GM12878 (cell line): ENCODE measurements around the gene BCAS4. TPM values are rescaled to one million over a fixed set of nuclear protein-coding genes. Genes with fewer than 3 reads are reported as not detected.

Experiments used
- ATAC-seq: fragments of 200-7000 bp; cut with Tn5 transposase; 3 replicates; pipeline ENCODE4 v1.9.1; 2020; ENCODE audit warnings: mild to moderate bottlenecking, moderate library complexity
- BruUV-seq: library from RNA; stranded (reverse); fragments of 400-500 nt; replicated peaks from 2 replicates; lab custom pipeline; 2021; lab: Mats Ljungman, UMichigan
- CTCF ChIA-PET: fragments of 300-600 bp; sonication (Branson Sonifier 250); formaldehyde crosslinking; extraction: SDS; loops from one replicate; lab custom pipeline; 2021; ENCODE audit warnings: inconsistent platforms; lab: Yijun Ruan, JAX
- POLR2A ChIA-PET: fragments of 350-600 bp; formaldehyde crosslinking; extraction: SDS; loops from one replicate; lab custom pipeline; 2021; ENCODE audit warnings: inconsistent platforms; lab: Charles Lee
- RAD21 ChIA-PET: fragments of 300-600 bp; sonication (Branson Sonifier 250); formaldehyde crosslinking; loops from one replicate; lab custom pipeline; 2023; ENCODE audit warnings: antibody characterized with exemption; ENCODE audit not compliant: unreplicated experiment; lab: Charles Lee
- SMC1A ChIA-PET: fragments of 300-600 bp; sonication (Branson Sonifier 250); formaldehyde crosslinking; loops from one replicate; lab custom pipeline; 2023; ENCODE audit not compliant: unreplicated experiment, uncharacterized antibody; lab: Charles Lee
- DNase-seq: peaks from one replicate; pipeline ENCODE4 v3.0.0-alpha.2; 2011; ENCODE audit warnings: low read depth, low spot score
- FAIRE-seq: peaks from 3 replicates; lab custom pipeline; 2011; peaks lifted over from hg19 to GRCh38; lab: Jason Lieb, UNC
- H2AFZ ChIP-seq: 2 replicates; pipeline ENCODE4 v1.6.0; 2011; ENCODE audit warnings: low read depth, low read length, control low read depth; ENCODE audit not compliant: control insufficient read depth
- H3K27ac ChIP-seq: 2 replicates; pipeline ENCODE4 v1.5.1; 2011; ENCODE audit warnings: control low read depth; ENCODE audit not compliant: control insufficient read depth, insufficient read depth
- H3K27me3 ChIP-seq, 2 experiments: replicated peaks in 1 of 2; 2 replicates each; pipeline versions ENCODE4 v1.6.0 to v1.6.1; 2011; ENCODE audit warnings: low read length in 1 of 2; ENCODE audit not compliant: control insufficient read depth in 2 of 2, insufficient read depth in 2 of 2
- H3K36me3 ChIP-seq, 2 experiments: 2 replicates each; pipeline ENCODE4 v1.5.1; 2011; ENCODE audit warnings: low read length in 1 of 2; ENCODE audit not compliant: control insufficient read depth in 2 of 2, insufficient read depth in 2 of 2
- H3K4me1 ChIP-seq: 2 replicates; pipeline ENCODE4 v1.6.1; 2011; ENCODE audit warnings: mild to moderate bottlenecking, low read length, moderate library complexity, mixed read lengths; ENCODE audit not compliant: control insufficient read depth, insufficient read depth
- H3K4me2 ChIP-seq: 2 replicates; pipeline ENCODE4 v1.6.0; 2011; ENCODE audit warnings: control low read depth; ENCODE audit not compliant: control insufficient read depth, insufficient read depth
- H3K4me3 ChIP-seq: fragments of 200-600 bp; sonication (generic); 2 replicates; pipeline ENCODE4 v1.5.1; 2016
- H3K79me2 ChIP-seq: 2 replicates; pipeline ENCODE4 v1.6.0; 2011; ENCODE audit warnings: low read length; ENCODE audit not compliant: control insufficient read depth, insufficient read depth
- H3K9ac ChIP-seq: 2 replicates; pipeline ENCODE4 v1.8.0; 2011; ENCODE audit warnings: low read length, control low read depth, mixed read lengths; ENCODE audit not compliant: control insufficient read depth, insufficient read depth
- H3K9me3 ChIP-seq: replicated peaks from 3 replicates; pipeline ENCODE4 v1.5.1; 2011; ENCODE audit warnings: mild to moderate bottlenecking, low read length; ENCODE audit not compliant: control insufficient read depth, insufficient read depth
- H4K20me1 ChIP-seq: 2 replicates; pipeline ENCODE4 v1.6.0; 2011; ENCODE audit not compliant: control insufficient read depth, insufficient read depth
- CBX5 ChIP-seq: sonication (generic); IDR thresholded peaks from 2 replicates; pipeline ENCODE4 v1.6.1; 2016; ENCODE audit warnings: low read depth, moderate library complexity, mild to moderate bottlenecking, inconsistent platforms
- CHD1 ChIP-seq: IDR thresholded peaks from 2 replicates; pipeline ENCODE4 v1.6.1; 2012; ENCODE audit warnings: low read depth, low read length, improper control_type of control experiment
- FOS ChIP-seq: IDR thresholded peaks from 3 replicates; pipeline ENCODE4 v1.6.1; 2011; ENCODE audit warnings: borderline replicate concordance; ENCODE audit not compliant: insufficient read length; ENCODE audit errors: extremely low read depth
- GATAD2B ChIP-seq: fragments of 450-650 bp; conservative IDR thresholded peaks from 2 replicates; pipeline ENCODE4 v1.6.1; 2017; ENCODE audit warnings: low read depth, mild to moderate bottlenecking, moderate library complexity
- NFXL1 ChIP-seq: fragments of 450-650 bp; IDR thresholded peaks from 2 replicates; pipeline ENCODE4 v1.6.1; 2017; ENCODE audit warnings: antibody characterized with exemption, mild to moderate bottlenecking, borderline replicate concordance
- POLR2AphosphoS2 ChIP-seq: IDR thresholded peaks from 2 replicates; pipeline ENCODE4 v1.6.1; 2011; ENCODE audit warnings: low read depth, mild to moderate bottlenecking, low read length, improper control_type of control experiment, moderate library complexity
- SIX5 ChIP-seq: IDR thresholded peaks from 2 replicates; pipeline ENCODE4 v1.6.1; 2011; ENCODE audit warnings: mild to moderate bottlenecking, low read depth, low read length, moderate library complexity; ENCODE audit not compliant: severe bottlenecking
- SRF ChIP-seq, 2 experiments: IDR thresholded peaks; 2 replicates each; pipeline ENCODE4 v1.6.1; 2011; ENCODE audit warnings: low read depth in 2 of 2, low read length in 2 of 2, mild to moderate bottlenecking in 1 of 2, moderate library complexity in 1 of 2
- TARDBP ChIP-seq: IDR thresholded peaks from 2 replicates; pipeline ENCODE4 v1.6.1; 2016; ENCODE audit warnings: borderline replicate concordance
- whole genome bisulfite sequencing: methylation state at CpG from one replicate; pipeline ENCODE4 v1.1.6; 2016; ENCODE audit warnings: low lambda C conversion rate; ENCODE audit not compliant: insufficient replicate concordance, insufficient coverage; ENCODE audit errors: missing lambda C conversion rate; 5-methylcytosine and 5-hydroxymethylcytosine counted together
- in situ Hi-C: fragments of 300-500 bp; cut with MboI; formaldehyde crosslinking; loops from 9 replicates; pipeline ENCODE4 v1.14.3; 2018; ENCODE audit warnings: mixed read lengths
- intact Hi-C: fragments of 100-400 bp; cut with micrococcal nuclease; formaldehyde crosslinking; loops from one replicate; pipeline ENCODE4 v1.14.2; 2022; ENCODE audit not compliant: unreplicated experiment
- polyA plus RNA-seq, 11 experiments: library from polyadenylated mRNA; depleted of rRNA in 4 of 11; unstranded in 6 of 11; stranded (reverse) in 5 of 11; fragments of >200 nt; fragmentation: Nextera tagmentation in 4 of 11; fragmentation: Illumina TruSeq in 1 of 11; extraction: Ambion mirVana in 4 of 11; extraction: Trizol in 1 of 11; gene quantifications; 1 replicate in 1 of 11; 2 replicates in 10 of 11; pipeline versions ENCODE4 v1.2.1 to v1.2.3, GENCODE V29; 2011 to 2016; ENCODE audit warnings: inconsistent platforms in 2 of 11, missing spikeins in 2 of 11, low read depth in 1 of 11
- total RNA-seq, 4 experiments: library from RNA; depleted of rRNA in 3 of 4; stranded (reverse); fragments of >200 nt in 3 of 4; fragmentation: Illumina TruSeq in 1 of 4; extraction: Trizol in 1 of 4; gene quantifications; 2 replicates each; pipeline versions ENCODE4 v1.2.1 to v1.2.3, GENCODE V29; 2013 to 2021
- TF ChIP-seq, protein P1 (sequence below): IDR thresholded peaks from 2 replicates; pipeline ENCODE4 v1.6.1; 2012; ENCODE audit warnings: mild to moderate bottlenecking, low read depth, low read length
- TF ChIP-seq, protein P2 (sequence below): fragments of 450-650 bp; IDR thresholded peaks from 2 replicates; pipeline ENCODE4 v1.6.1; 2016; ENCODE audit warnings: mild to moderate bottlenecking

The BCAS4 gene
- total and polyA plus RNA-seq, 10 of the 15 experiments (the other 5 are each of a cell fraction or from before 2014, with no cell fraction given): 14.8 to 214 (median 65.3) TPM

DNA sequence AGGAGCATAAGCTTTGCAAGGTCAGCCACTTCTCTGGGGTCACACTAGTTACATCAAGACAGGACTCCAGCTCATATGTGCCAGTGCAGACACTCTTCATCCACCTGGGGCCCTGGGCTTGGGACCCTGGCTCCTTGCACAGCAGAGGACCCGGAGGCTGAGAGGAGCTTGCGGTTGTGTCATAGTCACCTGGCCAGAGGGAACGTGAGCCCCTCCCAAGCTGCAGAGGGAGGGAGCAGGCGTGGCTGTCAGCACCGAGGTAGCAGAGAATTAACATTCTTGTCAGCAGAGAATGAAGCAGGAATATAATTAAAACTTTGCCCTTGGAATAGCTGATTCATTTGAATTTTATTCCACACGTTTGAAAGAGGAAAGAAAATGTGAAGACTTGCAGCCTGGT is 36.8 kb downstream of the BCAS4 start (continued):
- TF ChIP-seq, protein P1, sequence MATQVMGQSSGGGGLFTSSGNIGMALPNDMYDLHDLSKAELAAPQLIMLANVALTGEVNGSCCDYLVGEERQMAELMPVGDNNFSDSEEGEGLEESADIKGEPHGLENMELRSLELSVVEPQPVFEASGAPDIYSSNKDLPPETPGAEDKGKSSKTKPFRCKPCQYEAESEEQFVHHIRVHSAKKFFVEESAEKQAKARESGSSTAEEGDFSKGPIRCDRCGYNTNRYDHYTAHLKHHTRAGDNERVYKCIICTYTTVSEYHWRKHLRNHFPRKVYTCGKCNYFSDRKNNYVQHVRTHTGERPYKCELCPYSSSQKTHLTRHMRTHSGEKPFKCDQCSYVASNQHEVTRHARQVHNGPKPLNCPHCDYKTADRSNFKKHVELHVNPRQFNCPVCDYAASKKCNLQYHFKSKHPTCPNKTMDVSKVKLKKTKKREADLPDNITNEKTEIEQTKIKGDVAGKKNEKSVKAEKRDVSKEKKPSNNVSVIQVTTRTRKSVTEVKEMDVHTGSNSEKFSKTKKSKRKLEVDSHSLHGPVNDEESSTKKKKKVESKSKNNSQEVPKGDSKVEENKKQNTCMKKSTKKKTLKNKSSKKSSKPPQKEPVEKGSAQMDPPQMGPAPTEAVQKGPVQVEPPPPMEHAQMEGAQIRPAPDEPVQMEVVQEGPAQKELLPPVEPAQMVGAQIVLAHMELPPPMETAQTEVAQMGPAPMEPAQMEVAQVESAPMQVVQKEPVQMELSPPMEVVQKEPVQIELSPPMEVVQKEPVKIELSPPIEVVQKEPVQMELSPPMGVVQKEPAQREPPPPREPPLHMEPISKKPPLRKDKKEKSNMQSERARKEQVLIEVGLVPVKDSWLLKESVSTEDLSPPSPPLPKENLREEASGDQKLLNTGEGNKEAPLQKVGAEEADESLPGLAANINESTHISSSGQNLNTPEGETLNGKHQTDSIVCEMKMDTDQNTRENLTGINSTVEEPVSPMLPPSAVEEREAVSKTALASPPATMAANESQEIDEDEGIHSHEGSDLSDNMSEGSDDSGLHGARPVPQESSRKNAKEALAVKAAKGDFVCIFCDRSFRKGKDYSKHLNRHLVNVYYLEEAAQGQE: no peak
- TF ChIP-seq GATAD2B (no peak), POLR2AphosphoS2 (no peak), CBX5 (no peak), TARDBP (no peak), CHD1 (no peak)
- TF ChIP-seq, protein P2, sequence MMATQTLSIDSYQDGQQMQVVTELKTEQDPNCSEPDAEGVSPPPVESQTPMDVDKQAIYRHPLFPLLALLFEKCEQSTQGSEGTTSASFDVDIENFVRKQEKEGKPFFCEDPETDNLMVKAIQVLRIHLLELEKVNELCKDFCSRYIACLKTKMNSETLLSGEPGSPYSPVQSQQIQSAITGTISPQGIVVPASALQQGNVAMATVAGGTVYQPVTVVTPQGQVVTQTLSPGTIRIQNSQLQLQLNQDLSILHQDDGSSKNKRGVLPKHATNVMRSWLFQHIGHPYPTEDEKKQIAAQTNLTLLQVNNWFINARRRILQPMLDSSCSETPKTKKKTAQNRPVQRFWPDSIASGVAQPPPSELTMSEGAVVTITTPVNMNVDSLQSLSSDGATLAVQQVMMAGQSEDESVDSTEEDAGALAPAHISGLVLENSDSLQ: no peak

DNA sequence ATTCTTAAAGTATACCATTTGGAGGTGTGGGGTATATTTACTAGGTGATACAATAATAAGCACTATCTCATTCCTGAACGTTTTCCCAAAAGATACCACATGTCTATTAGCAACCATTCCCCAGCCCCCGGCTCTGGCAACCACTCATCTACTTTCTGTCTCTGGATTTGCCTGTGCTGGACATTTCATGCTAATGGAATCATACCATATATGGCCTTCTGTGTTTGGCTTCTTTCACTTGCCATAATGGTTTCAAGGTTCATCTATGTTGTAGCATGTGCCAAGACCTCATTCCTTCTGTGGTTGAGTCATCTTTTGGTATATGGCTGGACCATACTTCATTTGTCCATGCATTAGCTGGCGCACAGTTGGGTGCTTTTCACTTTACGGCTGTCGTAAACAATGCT is 39.7 kb downstream of the BCAS4 start:
- 78% methylated on average over 5 of the region's 5 CpGs for WGBS
- H3K36me3 ChIP-seq: peaks cover 14 to 32% of the 10 kb centered on the region in 2 experiments
- no TSS peak for BruUV-seq
- H3K4me3 ChIP-seq: no peak overlapping the region
- intact Hi-C loops (no loop called here), in situ Hi-C loops (no loop called here)
- DNase-seq: no peak
- POLR2A ChIA-PET: no interaction called here
- no peak for ATAC-seq
- H2AFZ ChIP-seq: no peak overlapping the region
- RAD21 ChIA-PET: no interaction called here
- peaks cover 22% of the 10 kb centered on the region for H3K4me1 ChIP-seq
- TF ChIP-seq SIX5 (no peak), NFXL1 (no peak), SRF (IDR thresholded peaks at IDR 0.05; ENCODE audit: low read depth in 2 of 2, low read length in 2 of 2) (peak in 1 of 2 experiments; percentile 38; a peak in 1 of 4 replicates), FOS (no peak)
- no peaks in the 10 kb centered on the region for H3K9me3 ChIP-seq
- CTCF ChIA-PET: no interaction called here
- H3K4me2 ChIP-seq: no peak overlapping the region
- no peaks in the 10 kb centered on the region; the same call in none of the 2 replicates for H3K79me2 ChIP-seq
- no peak overlapping the region for H3K9ac ChIP-seq
- H4K20me1 ChIP-seq: no peaks in the 10 kb centered on the region
- SMC1A ChIA-PET: no interaction called here
- FAIRE-seq: no peak
- no peak overlapping the region for H3K27ac ChIP-seq
- H3K27me3 ChIP-seq: no peaks in the 10 kb centered on the region
